Measurements from ENCODE around the gene SSX2IP. TPM values are rescaled to one million over a fixed set of nuclear protein-coding genes. Genes with fewer than 3 reads are reported as not detected.
A peak's percentile ranks its signal among the peaks of the same experiment; 100 is the strongest.

SSX2IP gene
- total RNA-seq, 4 donors from 2014 or later: 9.6 to 13.7 (median 9.7) TPM

GRCh38 chr1:84719543-84720217, 29.4 kb upstream of the SSX2IP start:
- peak overlapping the region; percentile 59 to 82 (median 76) for H3K27ac ChIP-seq (replicated peaks in 1 of 4)
- peak overlapping the region; percentile 19 to 46 (median 26) for H3K4me3 ChIP-seq
- WGBS: 36% methylated on average over 8 of the region's 8 CpGs
- H3K4me1 ChIP-seq: peaks cover 7 to 38% (median 32%) of the 10 kb centered on the region in 4 donors
- intact Hi-C loops (cut with DNase I): no loop called here
- H3K36me3 ChIP-seq: no peaks in the 10 kb centered on the region
- no peak for DNase-seq (ENCODE audit: extremely low spot score)
- H3K9me3 ChIP-seq: no peaks in the 10 kb centered on the region
- H3K27me3 ChIP-seq: no peaks in the 10 kb centered on the region
- TF ChIP-seq CTCF (IDR thresholded peaks at IDR 0.05) (no peak), POLR2A (IDR thresholded peaks at IDR 0.05; ENCODE audit: low read depth) (no peak), EP300 (IDR thresholded peaks at IDR 0.05) (no peak), POLR2AphosphoS5 (IDR thresholded peaks at IDR 0.05) (no peak)

- DNase-seq (ENCODE audit: extremely low spot score): no peak
- Histone ChIP-seq H3K4me1 (peaks cover 7 to 30% (median 23%) of the 10 kb centered on the region in 4 donors), H3K27ac (replicated peaks in 1 of 4) (no peak overlapping the region), H3K4me3 (no peak overlapping the region), H3K36me3 (no peaks in the 10 kb centered on the region), H3K9me3 (no peaks in the 10 kb centered on the region), H3K27me3 (no peaks in the 10 kb centered on the region)
- TF ChIP-seq CTCF (IDR thresholded peaks at IDR 0.05): no peak
- no peak for TF ChIP-seq POLR2A (IDR thresholded peaks at IDR 0.05; ENCODE audit: low read depth)
- TF ChIP-seq POLR2AphosphoS5 (IDR thresholded peaks at IDR 0.05): no peak
- no peak for TF ChIP-seq EP300 (IDR thresholded peaks at IDR 0.05)
- 68% methylated on average over 3 of the region's 3 CpGs for WGBS
- intact Hi-C loops (cut with DNase I): no loop called here
Measured at GRCh38 chr1:84715342-84716019, 25.2 kb upstream of the SSX2IP start.

GRCh38 chr1:84712276-84712874, 22.1 kb upstream of the SSX2IP start:
- 68% methylated on average over 3 of the region's 3 CpGs for WGBS
- TF ChIP-seq EP300 (IDR thresholded peaks at IDR 0.05): no peak
- no peak for TF ChIP-seq CTCF (IDR thresholded peaks at IDR 0.05)
- TF ChIP-seq POLR2AphosphoS5 (IDR thresholded peaks at IDR 0.05): no peak
- TF ChIP-seq POLR2A (IDR thresholded peaks at IDR 0.05; ENCODE audit: low read depth): no peak
- intact Hi-C loops (cut with DNase I): no loop called here

GRCh38 chr1:84711869-84712268, 21.6 kb upstream of the SSX2IP start:
- 73% methylated on average over 4 of the region's 4 CpGs for WGBS
- Histone ChIP-seq H3K36me3 (no peaks in the 10 kb centered on the region), H3K9me3 (no peaks in the 10 kb centered on the region), H3K27ac (replicated peaks in 1 of 4) (no peak overlapping the region), H3K27me3 (no peaks in the 10 kb centered on the region), H3K4me3 (no peak overlapping the region), H3K4me1 (peaks cover 0 to 13% (median 5%) of the 10 kb centered on the region in 4 donors)
- intact Hi-C loops (cut with DNase I): no loop called here
- DNase-seq (ENCODE audit: extremely low spot score): no peak
- TF ChIP-seq CTCF (IDR thresholded peaks at IDR 0.05): no peak
- no peak for TF ChIP-seq POLR2A (IDR thresholded peaks at IDR 0.05; ENCODE audit: low read depth)
- no peak for TF ChIP-seq POLR2AphosphoS5 (IDR thresholded peaks at IDR 0.05)
- TF ChIP-seq EP300 (IDR thresholded peaks at IDR 0.05): no peak

More at GRCh38 chr1:84712276-84712874, 22.1 kb upstream of the SSX2IP start:
- Histone ChIP-seq H3K4me1 (peaks cover 0 to 13% (median 5%) of the 10 kb centered on the region in 4 donors), H3K27me3 (no peaks in the 10 kb centered on the region), H3K9me3 (no peaks in the 10 kb centered on the region), H3K36me3 (no peaks in the 10 kb centered on the region), H3K27ac (replicated peaks in 1 of 4) (no peak overlapping the region), H3K4me3 (no peak overlapping the region)
- DNase-seq (ENCODE audit: extremely low spot score): no peak

Data from esophagus muscularis mucosa (tissue), 4 donors.